ENCODE data around the gene KLF18.
"Not testable (repeated sequence)": the region's sequence is repeated elsewhere in the genome, so short reads cannot be mapped to it uniquely, and the experiment has no call there.

KLF18 gene

DNA sequence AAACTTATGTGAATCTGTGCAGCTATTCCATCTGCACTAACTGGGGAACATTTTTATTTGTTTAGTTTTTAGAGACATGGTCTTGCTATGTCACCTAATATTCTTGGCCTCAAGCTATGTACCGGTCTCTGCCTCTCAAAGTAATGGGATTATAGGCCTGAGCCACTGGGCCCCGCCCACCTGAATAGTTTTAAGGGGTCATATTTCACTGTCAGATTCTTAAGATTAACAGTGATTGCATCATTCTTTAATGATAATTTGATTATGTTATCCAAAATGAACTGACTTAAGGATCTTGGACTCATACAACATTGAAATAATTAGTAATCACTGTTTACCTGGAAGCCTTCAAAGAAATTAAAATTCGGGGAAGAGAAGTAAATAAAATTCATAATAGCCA is 12.6 kb upstream of the KLF18 start:
- no peak for TF ChIP-seq CTCF (conservative IDR thresholded peaks at IDR 0.05)
- H3K27ac ChIP-seq, result no peak overlapping the region

GRCh38 chr1:44152692-44153091 is 11.3 kb upstream of the KLF18 start:
- TF ChIP-seq CTCF (conservative IDR thresholded peaks at IDR 0.05), result no peak
- H3K27ac ChIP-seq, result no peak overlapping the region

DNA sequence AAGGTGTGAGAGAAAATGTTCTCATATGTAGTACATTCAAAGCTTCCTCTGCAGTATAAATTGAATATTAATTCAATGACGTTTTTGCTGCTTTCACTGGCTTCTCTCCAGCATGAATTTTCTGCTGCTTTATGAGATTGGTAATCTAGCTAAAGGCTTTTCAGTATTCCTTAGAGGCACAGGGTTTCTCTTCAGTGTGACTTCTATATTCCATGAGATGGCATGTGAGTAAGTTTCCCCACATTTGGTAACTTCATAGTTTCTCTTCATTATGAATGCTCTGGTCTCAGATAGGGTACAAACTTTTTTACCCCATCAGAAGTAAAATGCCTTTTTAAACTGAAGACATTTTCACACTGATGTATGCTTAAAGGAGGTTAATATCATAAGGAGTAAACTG is 10.4 kb upstream of the KLF18 start:
- no peak for TF ChIP-seq CTCF (conservative IDR thresholded peaks at IDR 0.05)

GRCh38 chr1:44151332-44151731 is 9.9 kb upstream of the KLF18 start:
- H3K27ac ChIP-seq, result no peak overlapping the region
- TF ChIP-seq CTCF (conservative IDR thresholded peaks at IDR 0.05), result no peak

More for the DNA sequence above, 10.4 kb upstream of the KLF18 start:
- no peak overlapping the region for H3K27ac ChIP-seq

- H3K27ac ChIP-seq, result no peak overlapping the region
These were observed 6.2 kb upstream of the KLF18 start for GRCh38 chr1:44147582-44147981.

DNA sequence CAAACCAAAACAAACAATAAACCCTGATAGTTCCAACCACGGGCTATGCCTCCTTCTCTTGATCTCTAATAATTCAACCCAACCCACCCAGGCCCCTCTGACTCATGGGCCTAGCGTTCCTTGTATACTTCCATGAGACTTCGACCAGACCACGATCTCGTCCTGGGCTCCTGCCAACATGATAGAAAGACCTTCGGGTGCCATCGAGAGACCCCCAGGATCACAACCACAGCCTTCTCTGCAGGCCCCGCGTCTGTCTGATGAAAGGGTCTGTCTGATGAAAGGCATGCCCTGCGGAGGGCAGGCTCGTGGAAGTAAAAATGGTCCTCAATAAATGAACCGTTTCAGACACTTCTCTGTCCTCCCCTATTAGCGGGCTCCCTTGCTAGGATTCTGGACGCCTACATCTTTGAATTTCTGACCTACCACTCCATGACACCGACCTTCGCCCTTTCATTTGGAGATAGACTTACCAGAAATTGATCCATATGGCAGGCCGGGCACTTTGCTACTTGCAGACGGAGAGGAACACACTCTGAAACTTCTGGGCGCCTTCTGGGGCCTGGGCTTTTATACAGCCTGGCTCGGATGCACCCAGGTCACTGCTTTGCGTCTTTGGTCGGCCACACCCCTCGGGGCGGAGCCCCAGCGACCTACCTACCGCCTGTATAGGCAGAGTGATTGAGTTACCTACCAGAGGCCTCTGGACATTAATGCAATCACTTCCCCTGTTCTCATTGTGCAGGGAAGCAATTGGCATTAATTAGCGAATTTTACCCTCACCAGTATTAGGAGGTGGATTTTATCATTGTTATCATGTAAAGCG is 5.3 kb upstream of the KLF18 start:
- H3K27ac ChIP-seq, result no peak overlapping the region
- no peak for TF ChIP-seq CTCF (conservative IDR thresholded peaks at IDR 0.05)

More at GRCh38 chr1:44147582-44147981, 6.2 kb upstream of the KLF18 start:
- TF ChIP-seq CTCF (conservative IDR thresholded peaks at IDR 0.05), result no peak

- no peak overlapping the region for H3K27ac ChIP-seq
- TF ChIP-seq CTCF (conservative IDR thresholded peaks at IDR 0.05), result no peak
These were observed 3.7 kb upstream of the KLF18 start for GRCh38 chr1:44144962-44145756.

DNA sequence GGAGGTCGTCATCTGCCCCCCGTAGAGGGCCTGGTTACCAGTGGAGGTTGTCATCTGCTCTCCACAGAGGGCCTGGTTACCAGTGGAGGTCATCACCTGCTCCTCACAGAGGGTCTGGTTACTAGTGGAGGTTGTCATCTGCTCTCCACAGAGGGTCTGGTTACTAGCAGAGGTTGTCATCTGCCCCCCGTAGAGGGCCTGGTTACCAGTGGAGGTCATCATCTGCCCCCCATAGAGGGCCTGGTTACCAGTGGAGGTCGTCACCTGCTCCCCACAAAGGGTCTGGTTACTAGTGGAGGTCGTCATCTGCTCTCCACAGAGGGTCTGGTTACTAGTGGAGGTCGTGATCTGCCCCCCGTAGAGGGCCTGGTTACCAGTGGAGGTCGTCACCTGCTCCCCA is 1.9 kb downstream of the KLF18 start:
- H3K27ac ChIP-seq, result not testable (repeated sequence)

All from VCaP (cell line).